ENCODE data around the gene FGF22.

- TF ChIP-seq GABPA (IDR thresholded peaks at IDR 0.05 in 1 of 2, conservative IDR thresholded peaks at IDR 0.05 in 1 of 2): no peak
- no peak for TF ChIP-seq MAX (IDR thresholded peaks at IDR 0.05)
- no peak for TF ChIP-seq REST (IDR thresholded peaks at IDR 0.05)
- no peak for TF ChIP-seq NR2F2 (IDR thresholded peaks at IDR 0.05)
- TF ChIP-seq CTCF (IDR thresholded peaks at IDR 0.05; ENCODE audit: low read depth, low read length, missing input control): no peak
- no peak for TF ChIP-seq TAF1 (conservative IDR thresholded peaks at IDR 0.05)
- no peak for TF ChIP-seq ATF3 (IDR thresholded peaks at IDR 0.05)
- TF ChIP-seq ZBTB33 (IDR thresholded peaks at IDR 0.05): no peak
Measured at GRCh38 chr19:657611-658010, 17.9 kb downstream of the FGF22 start.

Data from liver (tissue), 3 donors.